K562 (cell line): ENCODE results near the gene ENPP6. TPM values are rescaled to one million over a fixed set of nuclear protein-coding genes. Genes with fewer than 3 reads are reported as not detected.

Experiments used
- ATAC-seq: fragments of 200-7000 bp; cut with Tn5 transposase; 3 replicates; pipeline ENCODE4 v1.9.1; 2020; ENCODE audit warnings: moderate library complexity
- BruUV-seq: library from RNA; stranded (reverse); fragments of 400-500 nt; replicated peaks from 2 replicates; lab custom pipeline; 2021; lab: Mats Ljungman, UMichigan
- CTCF ChIA-PET: fragments of 300-600 bp; formaldehyde crosslinking; extraction: SDS; loops from one replicate; lab custom pipeline; 2021; ENCODE audit warnings: low intra/inter-chr PET ratio; lab: Yijun Ruan, JAX
- POLR2A ChIA-PET: fragments of 300-600, 350-650 bp; sonication (Branson Sonifier 250); formaldehyde crosslinking; extraction: SDS; loops from one replicate; lab custom pipeline; 2021; ENCODE audit warnings: antibody characterized with exemption, inconsistent platforms; lab: Yijun Ruan, JAX
- DNase-seq, 4 experiments: peaks; one replicate each; pipeline versions ENCODE4 v3.0.0 to v3.0.0-alpha.2; 2011 to 2018; ENCODE audit warnings: low spot score in 3 of 4, mixed read lengths in 3 of 4; ENCODE audit errors: extremely low read depth in 1 of 4
- FAIRE-seq: peaks from 2 replicates; lab custom pipeline; 2011; peaks lifted over from hg19 to GRCh38; lab: Jason Lieb, UNC
- H2AFZ ChIP-seq: 2 replicates; pipeline ENCODE4 v1.6.0; 2011; ENCODE audit warnings: low read depth, low read length, control low read depth, inconsistent platforms
- H3K27ac ChIP-seq: fragments of 200-600 bp; 3 replicates; pipeline ENCODE4 v1.8.0; 2011; ENCODE audit warnings: low read depth, mild to moderate bottlenecking, control low read depth, inconsistent platforms, low read length, moderate library complexity, mixed read lengths; ENCODE audit errors: extremely low read depth
- H3K27me3 ChIP-seq, 2 experiments: fragments of 300-600 bp in 1 of 2; 2 replicates in 1 of 2; 3 replicates in 1 of 2; pipeline versions ENCODE4 v1.6.0 to v1.8.0; 2011; ENCODE audit warnings: inconsistent platforms in 2 of 2, low read length in 2 of 2, mild to moderate bottlenecking in 1 of 2, mixed read lengths in 1 of 2, moderate library complexity in 1 of 2; ENCODE audit not compliant: control insufficient read depth in 2 of 2, insufficient read depth in 2 of 2
- H3K36me3 ChIP-seq: fragments of 300-600 bp; 3 replicates; pipeline ENCODE4 v1.8.0; 2011; ENCODE audit warnings: mild to moderate bottlenecking, low read length, inconsistent platforms; ENCODE audit not compliant: control insufficient read depth, insufficient read depth
- H3K4me1 ChIP-seq, 2 experiments: fragments of 200-600 bp in 1 of 2; replicated peaks in 1 of 2; 2 replicates in 1 of 2; 3 replicates in 1 of 2; pipeline versions ENCODE4 v1.5.1 to v1.8.0; 2011; ENCODE audit warnings: inconsistent platforms in 2 of 2, low read length in 2 of 2, mild to moderate bottlenecking in 1 of 2, mixed read lengths in 1 of 2, moderate library complexity in 1 of 2; ENCODE audit not compliant: control insufficient read depth in 2 of 2, insufficient read depth in 2 of 2
- H3K4me2 ChIP-seq: 2 replicates; pipeline ENCODE4 v1.6.1; 2011; ENCODE audit warnings: low read length, control low read depth, inconsistent platforms, mixed read lengths; ENCODE audit not compliant: insufficient read depth
- H3K4me3 ChIP-seq: fragments of 200-600 bp; sonication (generic), shearing (Covaris generic); 2 replicates; pipeline ENCODE4 v1.5.1; 2016; ENCODE audit warnings: control low read depth, inconsistent platforms
- H3K79me2 ChIP-seq: fragments of 200-600 bp; 3 replicates; pipeline ENCODE4 v1.8.0; 2011; ENCODE audit warnings: low read length, inconsistent platforms; ENCODE audit not compliant: control insufficient read depth, insufficient read depth
- H3K9ac ChIP-seq, 2 experiments: 2 replicates each; pipeline versions ENCODE4 v1.6.0 to v1.6.1; 2011; ENCODE audit warnings: low read depth in 2 of 2, low read length in 2 of 2, control low read depth in 1 of 2, inconsistent platforms in 1 of 2, mild to moderate bottlenecking in 1 of 2, mixed read lengths in 1 of 2; ENCODE audit not compliant: insufficient read depth in 1 of 2
- H3K9me1 ChIP-seq: one replicate; pipeline ENCODE4 v1.6.0; 2011; ENCODE audit warnings: inconsistent platforms, mild to moderate bottlenecking, low read length, moderate library complexity; ENCODE audit not compliant: control insufficient read depth, insufficient read depth
- H3K9me3 ChIP-seq: replicated peaks from 2 replicates; pipeline ENCODE4 v1.5.1; 2011; ENCODE audit warnings: low read depth, low read length, inconsistent platforms; ENCODE audit not compliant: control insufficient read depth, insufficient read depth
- H4K20me1 ChIP-seq: replicated peaks from 2 replicates; pipeline ENCODE4 v1.6.1; 2011; ENCODE audit warnings: low read length, inconsistent platforms, mixed read lengths; ENCODE audit not compliant: control insufficient read depth, insufficient read depth
- ATF3 ChIP-seq, 2 experiments: fragments of 450-650 bp in 1 of 2; sonication (generic) in 1 of 2; formaldehyde crosslinking in 1 of 2; IDR thresholded peaks in 1 of 2; conservative IDR thresholded peaks in 1 of 2; 2 replicates each; pipeline versions ENCODE4 v1.6.1 to v1.8.1; 2016 to 2023; ENCODE audit warnings: mild to moderate bottlenecking in 2 of 2, moderate library complexity in 2 of 2, inconsistent platforms in 1 of 2, missing genetic modification reagents in 1 of 2
- ATF7 ChIP-seq: fragments of 450-650 bp; IDR thresholded peaks from 2 replicates; pipeline ENCODE4 v1.7.1; 2014; ENCODE audit warnings: mild to moderate bottlenecking, moderate library complexity
- BMI1 ChIP-seq: fragments of 150-350 bp; IDR thresholded peaks from 2 replicates; pipeline ENCODE4 v1.6.1; 2014; ENCODE audit warnings: low read length
- FOSL1 ChIP-seq: fragments of 200-800 bp; sonication (Bioruptor generic); conservative IDR thresholded peaks from 2 replicates; pipeline ENCODE4 v1.6.1; 2016; ENCODE audit warnings: missing genetic modification characterization, missing compliant biosample characterization
- GABPB2 ChIP-seq: fragments of 250-450 bp; sonication (Bioruptor Pico); conservative IDR thresholded peaks from 2 replicates; pipeline ENCODE4 v1.5.1; 2021; ENCODE audit warnings: mild to moderate bottlenecking
- JUN ChIP-seq, 2 experiments: sonication (generic) in 1 of 2; formaldehyde crosslinking in 1 of 2; IDR thresholded peaks; 2 replicates each; pipeline versions ENCODE4 v1.6.1 to v1.8.0; 2012 to 2022; ENCODE audit warnings: borderline replicate concordance in 2 of 2, mild to moderate bottlenecking in 2 of 2, improper control_type of control experiment in 1 of 2, low read depth in 1 of 2, low read length in 1 of 2, missing genetic modification reagents in 1 of 2
- JUND ChIP-seq, 2 experiments: IDR thresholded peaks; 2 replicates in 1 of 2; 3 replicates in 1 of 2; pipeline ENCODE4 v1.6.1; 2011; ENCODE audit warnings: borderline replicate concordance in 2 of 2, low read depth in 2 of 2, low read length in 2 of 2, improper control_type of control experiment in 1 of 2, missing biosample characterization in 1 of 2, missing genetic modification characterization in 1 of 2, missing genetic modification reagents in 1 of 2
- MAX ChIP-seq: sonication (generic); formaldehyde crosslinking; IDR thresholded peaks from 2 replicates; pipeline ENCODE4 v1.9.0; 2022; ENCODE audit warnings: mild to moderate bottlenecking, missing genetic modification reagents
- NCOA2 ChIP-seq, 2 experiments: fragments of 450-650 bp; IDR thresholded peaks; 2 replicates each; pipeline ENCODE4 v1.6.1; 2018; ENCODE audit warnings: mild to moderate bottlenecking in 2 of 2, moderate library complexity in 1 of 2; ENCODE audit not compliant: partially characterized antibody in 2 of 2
- ZNF407 ChIP-seq: fragments of 450-650 bp; IDR thresholded peaks from 2 replicates; pipeline ENCODE4 v1.6.1; 2016; ENCODE audit warnings: low read depth
- ZNF445 ChIP-seq: fragments of 250-450 bp; sonication (Bioruptor Pico); IDR thresholded peaks from 2 replicates; pipeline ENCODE4 v1.4.0; 2020; ENCODE audit warnings: low read depth, mild to moderate bottlenecking, moderate library complexity
- WGBS: fragments of 100-300 bp; shearing (Covaris generic); methylation state at CpG from one replicate; pipeline ENCODE4 v1.1.6; 2016; ENCODE audit warnings: low coverage, mixed read lengths; ENCODE audit not compliant: insufficient coverage; ENCODE audit errors: missing lambda C conversion rate; 5-methylcytosine and 5-hydroxymethylcytosine counted together
- in situ Hi-C: fragments of 300-500 bp; cut with MboI; formaldehyde crosslinking; loops from 4 replicates; pipeline ENCODE4 v1.15.0; 2018; ENCODE audit warnings: inconsistent platforms, mixed read lengths
- intact Hi-C: fragments of 100-400 bp; cut with micrococcal nuclease; formaldehyde crosslinking; loops from 2 replicates; pipeline ENCODE4 v1.14.2; 2022
- polyA plus RNA-seq, 8 experiments: library from polyadenylated mRNA; depleted of rRNA in 4 of 8; stranded (reverse) in 5 of 8; unstranded in 3 of 8; fragments of >200 nt; fragmentation: Nextera tagmentation in 2 of 8; fragmentation: Illumina TruSeq in 1 of 8; extraction: Ambion mirVana in 2 of 8; extraction: Trizol in 1 of 8; gene quantifications; 2 replicates each; pipeline versions ENCODE4 v1.2.1 to v1.2.3, GENCODE V29; 2011 to 2014; ENCODE audit warnings: inconsistent platforms in 1 of 8, missing spikeins in 1 of 8
- total RNA-seq, 7 experiments: library from RNA; depleted of rRNA in 6 of 7; stranded (reverse); fragments of >200 nt in 6 of 7; fragmentation: Illumina TruSeq in 2 of 7; extraction: Trizol in 2 of 7; gene quantifications; 2 replicates each; pipeline versions ENCODE4 v1.2.1 to v1.2.3, GENCODE V29; 2011 to 2021; ENCODE audit warnings: low replicate concordance in 1 of 7

ENPP6 gene
- total and polyA plus RNA-seq, 9 of the 15 experiments (the other 6 are each of a cell fraction or from before 2014, with no cell fraction given) = 0.29 TPM; not detected in 8

- in situ Hi-C loops (no loop called here), intact Hi-C loops (no loop called here)
- FAIRE-seq = no peak
- CTCF ChIA-PET = no interaction called here
- Histone ChIP-seq H2AFZ (no peak overlapping the region), H3K4me2 (no peak overlapping the region), H3K4me3 (no peak overlapping the region), H3K27me3 (peaks cover 0 to 6% of the 10 kb centered on the region in 2 experiments; a peak in 1 of 5 replicates), H3K4me1 (peaks cover 0 to 10% of the 10 kb centered on the region in 2 experiments; a peak in 1 of 5 replicates), H3K9me1 (no peaks in the 10 kb centered on the region), H3K36me3 (no peaks in the 10 kb centered on the region), H3K9ac (no peak overlapping the region), H3K27ac (no peak overlapping the region), H3K9me3 (no peaks in the 10 kb centered on the region), H3K79me2 (no peaks in the 10 kb centered on the region), H4K20me1 (no peaks in the 10 kb centered on the region)
- BruUV-seq = no TSS peak
- 0% methylated on average over 2 of the region's 2 CpGs for WGBS
- peak; percentile 63; the same call in 2 of the 3 replicates for ATAC-seq
- POLR2A ChIA-PET = interaction anchor here (0.6 to 1.5 kb wide), 2 partner anchors 8 to 14 kb away, joined by 3 to 4 read pairs; no protein-coding TSS in a partner anchor
- peak in 1 of 4 experiments; percentile 22 for DNase-seq
- TF ChIP-seq ATF7 = peak; percentile 61
- TF ChIP-seq ATF3 (IDR thresholded peaks at IDR 0.05) = peak; percentile 94
- TF ChIP-seq ATF3 (CRISPR knock-in tag; conservative IDR thresholded peaks at IDR 0.05) = no peak
- TF ChIP-seq BMI1 = no peak
- TF ChIP-seq JUND (IDR thresholded peaks at IDR 0.05; ENCODE audit: borderline replicate concordance, low read depth, low read length) = peak; percentile 94
- TF ChIP-seq JUND (tag; IDR thresholded peaks at IDR 0.05; ENCODE audit: borderline replicate concordance, low read depth, low read length) = peak; percentile 92
- TF ChIP-seq ZNF407 = peak; percentile 84
- peak; percentile 89 for TF ChIP-seq JUN (IDR thresholded peaks at IDR 0.05; ENCODE audit: borderline replicate concordance, low read depth, low read length)
- no peak for TF ChIP-seq JUN (CRISPR knock-in tag; IDR thresholded peaks at IDR 0.05; ENCODE audit: borderline replicate concordance)
- TF ChIP-seq FOSL1 (tag) = peak; percentile 89
- TF ChIP-seq ZNF445 (CRISPR knock-in tag) = no peak
- TF ChIP-seq GABPB2 (CRISPR knock-in tag) = no peak
- no peak for TF ChIP-seq NCOA2 (IDR thresholded peaks at IDR 0.05; ENCODE audit: partially characterized antibody in 2 of 2)
- no peak for TF ChIP-seq MAX
These were observed 19.9 kb upstream of the ENPP6 start for GRCh38 chr4:184237612-184238011.
